GM23338 (cell line): ENCODE measurements around the gene ANTXR1. TPM values are rescaled to one million over a fixed set of nuclear protein-coding genes. Genes with fewer than 3 reads are reported as not detected.

Experiments used
- ATAC-seq: fragments of 200-7000 bp; cut with Tn5 transposase; 3 replicates; pipeline ENCODE4 v1.9.1; 2020
- DNase-seq: peaks from one replicate; pipeline ENCODE4 v3.0.0-alpha.2; 2015; ENCODE audit warnings: low spot score
- H2AFZ ChIP-seq: fragments of 200-600 bp; sonication (generic); 2 replicates; pipeline ENCODE4 v1.8.0; 2016; ENCODE audit warnings: antibody characterized with exemption, mild to moderate bottlenecking, moderate library complexity
- H3F3A ChIP-seq: fragments of 200-600 bp; sonication (generic); replicated peaks from 2 replicates; pipeline ENCODE4 v1.8.0; 2017; ENCODE audit warnings: antibody characterized with exemption, mixed run types, low read depth
- H3K27ac ChIP-seq: fragments of 200-600 bp; sonication (generic); 2 replicates; pipeline ENCODE4 v1.6.1; 2016; ENCODE audit warnings: low read depth
- H3K27me3 ChIP-seq: fragments of 200-600 bp; sonication (generic); 2 replicates; pipeline ENCODE4 v1.8.0; 2016; ENCODE audit warnings: mild to moderate bottlenecking, mixed run types, moderate library complexity; ENCODE audit not compliant: insufficient read depth
- H3K36me3 ChIP-seq: fragments of 200-600 bp; sonication (generic); 2 replicates; pipeline ENCODE4 v1.8.0; 2016; ENCODE audit warnings: mild to moderate bottlenecking; ENCODE audit not compliant: insufficient read depth
- H3K4me1 ChIP-seq: fragments of 200-600 bp; sonication (generic); 2 replicates; pipeline ENCODE4 v1.8.0; 2016; ENCODE audit warnings: mild to moderate bottlenecking, moderate library complexity; ENCODE audit not compliant: insufficient read depth
- H3K4me2 ChIP-seq: fragments of 200-600 bp; sonication (generic); 2 replicates; pipeline ENCODE4 v1.7.1; 2017; ENCODE audit warnings: mixed run types
- H3K4me3 ChIP-seq: fragments of 200-600 bp; sonication (generic); 2 replicates; pipeline ENCODE4 v1.6.1; 2016; ENCODE audit warnings: mixed run types
- H3K79me2 ChIP-seq: fragments of 200-600 bp; sonication (generic); replicated peaks from 2 replicates; pipeline ENCODE4 v1.8.0; 2017; ENCODE audit warnings: mild to moderate bottlenecking; ENCODE audit not compliant: insufficient read depth
- H3K9me2 ChIP-seq: fragments of 200-600 bp; sonication (generic); 2 replicates; pipeline ENCODE4 v1.8.0; 2017; ENCODE audit not compliant: insufficient read depth
- H4K20me1 ChIP-seq: fragments of 200-600 bp; sonication (generic); replicated peaks from 2 replicates; pipeline ENCODE4 v1.8.0; 2017; ENCODE audit warnings: mild to moderate bottlenecking; ENCODE audit not compliant: insufficient read depth
- H3K27ac Mint-ChIP-seq: 2 replicates; pipeline ENCODE4 v1.8.0; 2020; ENCODE audit warnings: inconsistent platforms, mild to moderate bottlenecking, moderate library complexity, mixed read lengths
- H3K27me3 Mint-ChIP-seq: 3 replicates; pipeline ENCODE4 v1.8.0; 2022; ENCODE audit warnings: low read depth, mild to moderate bottlenecking, moderate library complexity, mixed read lengths, inconsistent platforms; ENCODE audit not compliant: insufficient read depth, poor library complexity
- H3K36me3 Mint-ChIP-seq: 3 replicates; pipeline ENCODE4 v1.8.0; 2021; ENCODE audit warnings: low read depth, mild to moderate bottlenecking, inconsistent platforms, moderate library complexity, mixed read lengths
- H3K4me1 Mint-ChIP-seq: 3 replicates; pipeline ENCODE4 v1.8.0; 2020; ENCODE audit warnings: mild to moderate bottlenecking, inconsistent platforms, mixed read lengths
- H3K4me3 Mint-ChIP-seq: 3 replicates; pipeline ENCODE4 v1.8.0; 2021; ENCODE audit warnings: moderate library complexity, mild to moderate bottlenecking, inconsistent platforms, mixed read lengths
- H3K9me3 Mint-ChIP-seq: 3 replicates; pipeline ENCODE4 v1.8.0; 2020; ENCODE audit warnings: moderate library complexity, mild to moderate bottlenecking, inconsistent platforms, mixed read lengths
- EZH2 ChIP-seq: fragments of 200-600 bp; sonication (generic); IDR thresholded peaks from one replicate; pipeline ENCODE4 v1.8.0; 2017; ENCODE audit warnings: antibody characterized with exemption, mild to moderate bottlenecking, low read depth; ENCODE audit not compliant: unreplicated experiment
- EZH2phosphoT487 ChIP-seq: fragments of 200-600 bp; sonication (generic); IDR thresholded peaks from one replicate; pipeline ENCODE4 v1.8.1; 2018; ENCODE audit warnings: antibody characterized with exemption; ENCODE audit not compliant: unreplicated experiment
- JUNB ChIP-seq: IDR thresholded peaks from one replicate; pipeline ENCODE4 v1.6.1; 2016; ENCODE audit warnings: antibody characterized with exemption; ENCODE audit not compliant: unreplicated experiment
- NANOG ChIP-seq: IDR thresholded peaks from 2 replicates; pipeline ENCODE4 v1.6.1; 2016; ENCODE audit warnings: antibody characterized with exemption, borderline replicate concordance
- STAT1 ChIP-seq: IDR thresholded peaks from one replicate; pipeline ENCODE4 v1.6.1; 2016; ENCODE audit warnings: antibody characterized with exemption; ENCODE audit not compliant: unreplicated experiment
- ZNF114 ChIP-seq: fragments of 250-450 bp; sonication (Bioruptor Pico); IDR thresholded peaks from 2 replicates; pipeline ENCODE4 v1.5.0; 2020; ENCODE audit warnings: mild to moderate bottlenecking, moderate library complexity
- ZNF331 ChIP-seq: fragments of 250-450 bp; sonication (Bioruptor Pico); IDR thresholded peaks from 2 replicates; pipeline ENCODE4 v1.5.0; 2020; ENCODE audit warnings: low read depth, mild to moderate bottlenecking, moderate library complexity
- polyA plus RNA-seq: library from polyadenylated mRNA; unstranded; fragments of >200 nt; fragmentation: Nextera tagmentation; extraction: Ambion mirVana; gene quantifications from 2 replicates; pipeline ENCODE4 v1.2.1, GENCODE V29; 2016
- total RNA-seq: library from RNA; depleted of rRNA; stranded (reverse); fragments of >200 nt; shearing (Covaris generic); gene quantifications from 2 replicates; pipeline ENCODE4 v1.2.3, GENCODE V29; 2014
- TF ChIP-seq, protein P1 (sequence below): IDR thresholded peaks from one replicate; pipeline ENCODE4 v1.6.1; 2018; ENCODE audit warnings: antibody characterized with exemption; ENCODE audit not compliant: unreplicated experiment
- TF ChIP-seq, protein P2 (sequence below), 2 experiments: fragments of 200-600 bp in 1 of 2; sonication (generic) in 1 of 2; conservative IDR thresholded peaks; 2 replicates each; pipeline versions ENCODE4 v1.5.1 to v1.6.1; 2016 to 2017; ENCODE audit warnings: antibody characterized with exemption in 2 of 2, low read depth in 2 of 2, mild to moderate bottlenecking in 2 of 2, moderate library complexity in 1 of 2

The ANTXR1 gene
- total and polyA plus RNA-seq, 2 experiments from 2014 or later: 16.1 to 23.1 TPM

DNA sequence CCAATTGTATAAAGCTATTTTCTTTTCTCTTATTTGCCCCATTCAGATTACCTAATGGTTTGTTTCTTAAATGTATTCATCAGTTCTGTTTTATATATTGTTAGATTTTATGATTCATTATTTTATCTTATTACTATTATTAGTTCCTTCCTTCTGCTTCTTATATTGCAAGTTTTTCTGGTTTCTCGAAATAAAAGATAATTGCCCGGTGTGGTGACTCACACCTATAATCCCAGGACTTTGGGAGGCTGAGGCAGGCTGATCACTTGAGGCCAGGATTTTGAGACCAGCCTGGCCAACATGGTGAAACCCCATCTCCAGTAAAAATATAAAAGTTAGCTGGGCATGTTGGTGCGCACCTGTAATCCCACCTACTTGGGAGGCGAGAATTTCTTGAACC lies 37.8 kb downstream of the ANTXR1 start (continued):
- TF ChIP-seq, protein P1, sequence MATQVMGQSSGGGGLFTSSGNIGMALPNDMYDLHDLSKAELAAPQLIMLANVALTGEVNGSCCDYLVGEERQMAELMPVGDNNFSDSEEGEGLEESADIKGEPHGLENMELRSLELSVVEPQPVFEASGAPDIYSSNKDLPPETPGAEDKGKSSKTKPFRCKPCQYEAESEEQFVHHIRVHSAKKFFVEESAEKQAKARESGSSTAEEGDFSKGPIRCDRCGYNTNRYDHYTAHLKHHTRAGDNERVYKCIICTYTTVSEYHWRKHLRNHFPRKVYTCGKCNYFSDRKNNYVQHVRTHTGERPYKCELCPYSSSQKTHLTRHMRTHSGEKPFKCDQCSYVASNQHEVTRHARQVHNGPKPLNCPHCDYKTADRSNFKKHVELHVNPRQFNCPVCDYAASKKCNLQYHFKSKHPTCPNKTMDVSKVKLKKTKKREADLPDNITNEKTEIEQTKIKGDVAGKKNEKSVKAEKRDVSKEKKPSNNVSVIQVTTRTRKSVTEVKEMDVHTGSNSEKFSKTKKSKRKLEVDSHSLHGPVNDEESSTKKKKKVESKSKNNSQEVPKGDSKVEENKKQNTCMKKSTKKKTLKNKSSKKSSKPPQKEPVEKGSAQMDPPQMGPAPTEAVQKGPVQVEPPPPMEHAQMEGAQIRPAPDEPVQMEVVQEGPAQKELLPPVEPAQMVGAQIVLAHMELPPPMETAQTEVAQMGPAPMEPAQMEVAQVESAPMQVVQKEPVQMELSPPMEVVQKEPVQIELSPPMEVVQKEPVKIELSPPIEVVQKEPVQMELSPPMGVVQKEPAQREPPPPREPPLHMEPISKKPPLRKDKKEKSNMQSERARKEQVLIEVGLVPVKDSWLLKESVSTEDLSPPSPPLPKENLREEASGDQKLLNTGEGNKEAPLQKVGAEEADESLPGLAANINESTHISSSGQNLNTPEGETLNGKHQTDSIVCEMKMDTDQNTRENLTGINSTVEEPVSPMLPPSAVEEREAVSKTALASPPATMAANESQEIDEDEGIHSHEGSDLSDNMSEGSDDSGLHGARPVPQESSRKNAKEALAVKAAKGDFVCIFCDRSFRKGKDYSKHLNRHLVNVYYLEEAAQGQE: no peak
- no peak for TF ChIP-seq EZH2
- TF ChIP-seq, protein P2, sequence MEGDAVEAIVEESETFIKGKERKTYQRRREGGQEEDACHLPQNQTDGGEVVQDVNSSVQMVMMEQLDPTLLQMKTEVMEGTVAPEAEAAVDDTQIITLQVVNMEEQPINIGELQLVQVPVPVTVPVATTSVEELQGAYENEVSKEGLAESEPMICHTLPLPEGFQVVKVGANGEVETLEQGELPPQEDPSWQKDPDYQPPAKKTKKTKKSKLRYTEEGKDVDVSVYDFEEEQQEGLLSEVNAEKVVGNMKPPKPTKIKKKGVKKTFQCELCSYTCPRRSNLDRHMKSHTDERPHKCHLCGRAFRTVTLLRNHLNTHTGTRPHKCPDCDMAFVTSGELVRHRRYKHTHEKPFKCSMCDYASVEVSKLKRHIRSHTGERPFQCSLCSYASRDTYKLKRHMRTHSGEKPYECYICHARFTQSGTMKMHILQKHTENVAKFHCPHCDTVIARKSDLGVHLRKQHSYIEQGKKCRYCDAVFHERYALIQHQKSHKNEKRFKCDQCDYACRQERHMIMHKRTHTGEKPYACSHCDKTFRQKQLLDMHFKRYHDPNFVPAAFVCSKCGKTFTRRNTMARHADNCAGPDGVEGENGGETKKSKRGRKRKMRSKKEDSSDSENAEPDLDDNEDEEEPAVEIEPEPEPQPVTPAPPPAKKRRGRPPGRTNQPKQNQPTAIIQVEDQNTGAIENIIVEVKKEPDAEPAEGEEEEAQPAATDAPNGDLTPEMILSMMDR (conservative IDR thresholded peaks at IDR 0.05; ENCODE audit: low read depth in 2 of 2): no peak
- no peak for TF ChIP-seq ZNF331 (CRISPR knock-in tag)
- TF ChIP-seq EZH2phosphoT487: no peak
- no peak for TF ChIP-seq JUNB

DNA sequence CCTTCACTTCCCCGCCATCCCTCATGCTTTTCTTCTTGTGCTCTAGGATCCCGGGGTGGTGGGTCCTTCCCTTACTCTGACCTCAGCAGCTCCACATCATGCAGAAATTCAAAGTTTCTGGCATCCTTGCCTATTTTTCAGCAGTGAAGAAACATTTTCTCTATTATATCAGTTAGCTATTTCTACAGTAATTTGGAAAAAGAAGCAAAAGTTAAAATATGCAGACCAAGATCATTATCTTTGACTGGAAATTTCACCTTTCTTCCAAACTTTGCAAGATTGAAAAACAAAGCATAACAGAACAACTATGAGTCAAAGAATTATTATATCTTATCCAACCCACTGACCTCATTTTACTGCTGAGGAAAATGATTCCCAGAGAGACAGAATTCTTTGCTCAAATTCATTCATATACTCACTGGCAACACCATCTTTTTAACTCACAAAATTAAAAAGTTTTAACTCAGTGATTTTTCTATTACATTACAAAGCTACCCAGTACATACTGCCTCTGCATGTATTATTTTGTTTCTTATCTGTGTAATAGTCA lies 40.5 kb downstream of the ANTXR1 start:
- DNase-seq: no peak
- Histone ChIP-seq H3F3A (no peaks in the 10 kb centered on the region), H3K4me3 (no peak overlapping the region), H3K27me3 (no peaks in the 10 kb centered on the region), H3K9me2 (peaks cover 2% of the 10 kb centered on the region; the same call in 1 of the 2 replicates), H2AFZ (no peak overlapping the region), H4K20me1 (0 out of 2 replicates have a peak, but pooled peaks cover 10% of the 10 kb centered on the region), H3K4me2 (no peak overlapping the region), H3K36me3 (no peaks in the 10 kb centered on the region), H3K4me1 (no peaks in the 10 kb centered on the region), H3K27ac (no peak overlapping the region), H3K79me2 (no peaks in the 10 kb centered on the region)
- Mint-ChIP-seq H3K4me3 (no peak overlapping the region), H3K9me3 (no peaks in the 10 kb centered on the region; the same call in 2 of the 3 replicates), H3K27me3 (peaks cover 2% of the 10 kb centered on the region), H3K27ac (no peak overlapping the region), H3K36me3 (peaks cover 4% of the 10 kb centered on the region), H3K4me1 (no peaks in the 10 kb centered on the region)
- ATAC-seq: no peak
- TF ChIP-seq EZH2phosphoT487: no peak
- TF ChIP-seq STAT1: no peak
- no peak for TF ChIP-seq ZNF114
- TF ChIP-seq NANOG: no peak
- TF ChIP-seq, protein P2 (conservative IDR thresholded peaks at IDR 0.05; ENCODE audit: low read depth in 2 of 2): no peak
- TF ChIP-seq ZNF331 (CRISPR knock-in tag): no peak
